HEK293 (cell line): ENCODE data around the gene CLEC16A.

Source experiments
- CTCF ChIP-seq: fragments of 450-650 bp; formaldehyde crosslinking; IDR thresholded peaks from 2 replicates; pipeline ENCODE4 v1.5.1; 2016; ENCODE audit warnings: missing biosample characterization, missing genetic modification characterization
- ZNF280C ChIP-seq: fragments of 450-650 bp; formaldehyde crosslinking; IDR thresholded peaks from 2 replicates; pipeline ENCODE4 v1.5.1; 2016; ENCODE audit warnings: missing biosample characterization, missing genetic modification characterization
- ZNF529 ChIP-seq: fragments of 450-650 bp; formaldehyde crosslinking; IDR thresholded peaks from 2 replicates; pipeline ENCODE4 v1.5.1; 2017; ENCODE audit warnings: missing genetic modification characterization, missing biosample characterization; ENCODE audit not compliant: insufficient replicate concordance

- TF ChIP-seq CTCF (tag by site-specific recombination) (no peak), ZNF280C (tag by site-specific recombination) (no peak), ZNF529 (tag by site-specific recombination) (no peak)
These were observed 150.6 kb downstream of the CLEC16A start for GRCh38 chr16:11094857-11095565.
